WTC11 (cell line): ENCODE measurements around the gene CCDC200. TPM values are rescaled to one million over a fixed set of nuclear protein-coding genes. Genes with fewer than 3 reads are reported as not detected.

ENCODE experiments used
- ATAC-seq: fragments of 200-7000 bp; cut with Tn5 transposase; 2 replicates; pipeline ENCODE4 v1.10.0; 2021; ENCODE audit warnings: mild to moderate bottlenecking, moderate library complexity
- CTCF ChIA-PET: fragments of 300-600 bp; sonication (Branson Sonifier 250); formaldehyde crosslinking; loops from one replicate; lab custom pipeline; 2021; ENCODE audit warnings: antibody characterized with exemption; lab: Charles Lee
- POLR2A ChIA-PET: fragments of 350-600 bp; sonication (Branson Sonifier 250); formaldehyde crosslinking; loops from one replicate; lab custom pipeline; 2021; ENCODE audit warnings: antibody characterized with exemption; lab: Charles Lee
- DNase-seq: peaks from one replicate; pipeline ENCODE4 v3.0.0; 2021; ENCODE audit warnings: low spot score
- H3K27ac Mint-ChIP-seq: 2 replicates; pipeline ENCODE4 v1.8.0; 2021; ENCODE audit warnings: mixed read lengths
- H3K27me3 Mint-ChIP-seq: 2 replicates; pipeline ENCODE4 v1.8.0; 2021; ENCODE audit warnings: low read depth, mild to moderate bottlenecking, moderate library complexity, mixed read lengths
- H3K36me3 Mint-ChIP-seq: 2 replicates; pipeline ENCODE4 v1.8.0; 2021; ENCODE audit warnings: mixed read lengths
- H3K4me1 Mint-ChIP-seq: 2 replicates; pipeline ENCODE4 v1.8.0; 2022; ENCODE audit warnings: mixed read lengths
- H3K4me3 Mint-ChIP-seq: 2 replicates; pipeline ENCODE4 v1.8.0; 2021; ENCODE audit warnings: mild to moderate bottlenecking, moderate library complexity, mixed read lengths
- H3K9me3 Mint-ChIP-seq: 2 replicates; pipeline ENCODE4 v1.8.0; 2021; ENCODE audit warnings: mixed read lengths
- AR ChIP-seq: fragments of 250-450 bp; sonication (Bioruptor Pico); IDR thresholded peaks from 2 replicates; pipeline ENCODE4 v1.9.0; 2021; ENCODE audit warnings: mild to moderate bottlenecking
- ELF4 ChIP-seq: sonication (generic); formaldehyde crosslinking; IDR thresholded peaks from 2 replicates; pipeline ENCODE4 v1.8.1; 2022; ENCODE audit warnings: low read depth, mild to moderate bottlenecking, moderate library complexity, missing genetic modification reagents
- ESRRA ChIP-seq: sonication (generic); formaldehyde crosslinking; IDR thresholded peaks from 2 replicates; pipeline ENCODE4 v1.8.1; 2022; ENCODE audit warnings: mild to moderate bottlenecking, missing genetic modification reagents, borderline replicate concordance
- HMGA2 ChIP-seq: fragments of 250-450 bp; sonication (Bioruptor Pico); IDR thresholded peaks from 2 replicates; pipeline ENCODE4 v1.4.0; 2021; ENCODE audit warnings: mild to moderate bottlenecking, moderate library complexity
- IRF1 ChIP-seq: sonication (generic); formaldehyde crosslinking; IDR thresholded peaks from 2 replicates; pipeline ENCODE4 v1.8.0; 2023; ENCODE audit warnings: missing genetic modification reagents
- IRF2 ChIP-seq: sonication (generic); formaldehyde crosslinking; IDR thresholded peaks from 2 replicates; pipeline ENCODE4 v1.8.0; 2022; ENCODE audit warnings: low read depth, missing genetic modification reagents, borderline replicate concordance
- JUN ChIP-seq: sonication (generic); formaldehyde crosslinking; IDR thresholded peaks from 2 replicates; pipeline ENCODE4 v1.8.0; 2023; ENCODE audit warnings: mild to moderate bottlenecking, missing genetic modification reagents
- MXD4 ChIP-seq: fragments of 250-450 bp; sonication (Bioruptor Pico); IDR thresholded peaks from 2 replicates; pipeline ENCODE4 v1.8.0; 2021; ENCODE audit warnings: mild to moderate bottlenecking, moderate library complexity, borderline replicate concordance
- MYBL2 ChIP-seq: sonication (generic); formaldehyde crosslinking; IDR thresholded peaks from 2 replicates; pipeline ENCODE4 v1.8.1; 2023; ENCODE audit warnings: mild to moderate bottlenecking, moderate library complexity, missing genetic modification reagents
- NR2C2 ChIP-seq: sonication (generic); formaldehyde crosslinking; IDR thresholded peaks from 2 replicates; pipeline ENCODE4 v1.8.0; 2022; ENCODE audit warnings: mild to moderate bottlenecking, missing genetic modification reagents
- PRDM15 ChIP-seq: sonication (generic); formaldehyde crosslinking; IDR thresholded peaks from 2 replicates; pipeline ENCODE4 v1.8.0; 2022; ENCODE audit warnings: missing genetic modification reagents
- SP1 ChIP-seq: sonication (generic); formaldehyde crosslinking; conservative IDR thresholded peaks from 2 replicates; pipeline ENCODE4 v1.8.1; 2022; ENCODE audit warnings: missing genetic modification reagents
- TP53 ChIP-seq: sonication (generic); formaldehyde crosslinking; IDR thresholded peaks from 2 replicates; pipeline ENCODE4 v1.8.1; 2023; ENCODE audit warnings: mild to moderate bottlenecking, missing genetic modification reagents
- ZNF396 ChIP-seq: fragments of 250-450 bp; sonication (Bioruptor Pico); IDR thresholded peaks from 2 replicates; pipeline ENCODE4 v1.8.0; 2021; ENCODE audit warnings: mild to moderate bottlenecking, moderate library complexity, borderline replicate concordance
- ZNF423 ChIP-seq: fragments of 250-450 bp; sonication (Bioruptor Pico); IDR thresholded peaks from 2 replicates; pipeline ENCODE4 v2.1.2; 2022; ENCODE audit warnings: mild to moderate bottlenecking, moderate library complexity
- total RNA-seq: library from RNA; stranded (reverse); gene quantifications from 3 replicates; pipeline ENCODE4 v1.2.3, GENCODE V29; 2021
- TF ChIP-seq, protein P1 (sequence below): fragments of 250-450 bp; sonication (Bioruptor Pico); IDR thresholded peaks from 2 replicates; pipeline ENCODE4 v2.1.2; 2022; ENCODE audit warnings: mild to moderate bottlenecking, moderate library complexity

Gene CCDC200
- total RNA-seq, 1 experiment from 2014 or later = not detected

DNA sequence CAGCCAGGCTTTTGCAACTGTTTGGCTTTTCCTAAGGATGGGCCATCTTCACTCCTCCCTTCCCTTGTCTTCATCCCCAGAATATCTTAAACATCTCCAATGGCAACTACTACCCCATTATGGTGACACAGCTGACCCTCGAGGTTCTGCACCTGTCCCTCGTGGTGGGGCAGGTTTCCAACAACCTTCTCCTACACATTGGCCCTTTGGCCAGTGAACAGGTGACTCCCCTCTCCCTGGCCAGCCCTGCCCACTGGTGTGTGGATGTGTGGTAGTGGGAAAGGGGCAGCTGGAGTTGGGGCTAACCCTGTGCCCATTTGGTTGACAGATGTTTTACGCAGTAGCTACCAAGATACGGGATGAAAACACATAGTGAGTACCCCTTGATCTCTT is 12.1 kb downstream of the CCDC200 start (continued):
- TF ChIP-seq ELF4 (CRISPR knock-in tag) (no peak), IRF2 (CRISPR knock-in tag) (no peak), ESRRA (CRISPR knock-in tag) (no peak), IRF1 (no peak)

- DNase-seq (no peak), ATAC-seq (no peak)
- no peak overlapping the region for H3K27ac Mint-ChIP-seq
- peaks cover 20% of the 10 kb centered on the region for H3K4me1 Mint-ChIP-seq
- no peak overlapping the region for H3K4me3 Mint-ChIP-seq
- no peaks in the 10 kb centered on the region for H3K36me3 Mint-ChIP-seq
- no peaks in the 10 kb centered on the region for H3K27me3 Mint-ChIP-seq
- H3K9me3 Mint-ChIP-seq = no peaks in the 10 kb centered on the region
- TF ChIP-seq ZNF423 (no peak), SP1 (CRISPR knock-in tag) (no peak), ZNF396 (no peak), AR (no peak), JUN (CRISPR knock-in tag) (no peak), MYBL2 (CRISPR knock-in tag) (no peak), HMGA2 (no peak), NR2C2 (CRISPR knock-in tag) (no peak), IRF1 (no peak), MXD4 (CRISPR knock-in tag) (no peak), TP53 (CRISPR knock-in tag) (no peak)
- CTCF ChIA-PET = interaction anchor here (1.4 kb wide), 1 partner anchor 217 kb away, joined by 5 read pairs; the partner anchor contains the start of gene RPL27
- POLR2A ChIA-PET = no interaction called here
Measured at GRCh38 chr17:43215341-43215740, 13.1 kb downstream of the CCDC200 start.

DNA sequence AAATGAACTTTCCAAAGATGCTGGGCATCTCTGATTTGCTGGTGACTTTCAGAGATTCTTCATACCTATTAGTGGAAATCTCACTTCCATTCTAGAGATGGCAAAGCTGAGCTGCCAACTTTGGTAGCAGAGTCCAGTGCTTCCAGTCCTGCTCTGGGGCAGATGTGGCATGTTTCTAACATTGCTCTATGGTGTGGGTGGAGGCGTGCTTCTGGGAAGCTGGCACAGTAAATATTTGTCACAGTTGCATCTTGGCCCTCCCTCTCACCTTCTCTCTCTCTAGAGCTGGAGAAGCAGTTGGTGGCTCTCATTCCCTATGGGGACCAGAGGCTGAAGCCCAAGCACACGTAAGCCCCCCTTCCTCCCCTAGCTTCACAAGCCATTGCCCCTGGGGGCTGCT is 14.9 kb downstream of the CCDC200 start:
- ATAC-seq = no peak

More for the DNA sequence above, 14.9 kb downstream of the CCDC200 start:
- TF ChIP-seq ESRRA (CRISPR knock-in tag) = no peak
- TF ChIP-seq AR = no peak
- TF ChIP-seq PRDM15 (CRISPR knock-in tag) = no peak
- TF ChIP-seq, protein P1, sequence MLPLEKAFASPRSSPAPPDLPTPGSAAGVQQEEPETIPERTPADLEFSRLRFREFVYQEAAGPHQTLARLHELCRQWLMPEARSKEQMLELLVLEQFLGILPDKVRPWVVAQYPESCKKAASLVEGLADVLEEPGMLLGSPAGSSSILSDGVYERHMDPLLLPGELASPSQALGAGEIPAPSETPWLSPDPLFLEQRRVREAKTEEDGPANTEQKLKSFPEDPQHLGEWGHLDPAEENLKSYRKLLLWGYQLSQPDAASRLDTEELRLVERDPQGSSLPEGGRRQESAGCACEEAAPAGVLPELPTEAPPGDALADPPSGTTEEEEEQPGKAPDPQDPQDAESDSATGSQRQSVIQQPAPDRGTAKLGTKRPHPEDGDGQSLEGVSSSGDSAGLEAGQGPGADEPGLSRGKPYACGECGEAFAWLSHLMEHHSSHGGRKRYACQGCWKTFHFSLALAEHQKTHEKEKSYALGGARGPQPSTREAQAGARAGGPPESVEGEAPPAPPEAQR = no peak
- TF ChIP-seq, all 79 proteins: peak for 0
- no peaks in the 10 kb centered on the region for H3K27me3 Mint-ChIP-seq
- no peak for DNase-seq
- CTCF ChIA-PET = interaction anchor here (0.9 to 1.9 kb wide), 7 partner anchors 14 to 215 kb away, joined by 3 to 13 read pairs (median 5); partner anchors contain the start of genes NBR1, RPL27 and VAT1
- no peak overlapping the region for H3K27ac Mint-ChIP-seq
- no peaks in the 10 kb centered on the region for H3K9me3 Mint-ChIP-seq
- peaks cover 4% of the 10 kb centered on the region; the same call in 1 of the 2 replicates for H3K36me3 Mint-ChIP-seq
- peaks cover 20% of the 10 kb centered on the region for H3K4me1 Mint-ChIP-seq
- POLR2A ChIA-PET = interaction anchor here (0.6 kb wide), 1 partner anchor 106 kb away, joined by 3 read pairs; no protein-coding TSS in a partner anchor
- H3K4me3 Mint-ChIP-seq = no peak overlapping the region
